B cell (primary cell): ENCODE data around the gene SLC9A9. TPM values are rescaled to one million over a fixed set of nuclear protein-coding genes. Genes with fewer than 3 reads are reported as not detected.

ENCODE experiments used
- ATAC-seq: fragments of 200-7000 bp; cut with Tn5 transposase; one replicate; pipeline ENCODE4 v1.10.0; 2021; ENCODE audit warnings: low read depth, mild to moderate bottlenecking, moderate number of reproducible peaks, moderate library complexity
- CTCF ChIA-PET: fragments of 350-600 bp; sonication (Branson Sonifier 250); formaldehyde crosslinking; loops from one replicate; lab custom pipeline; 2021; ENCODE audit warnings: antibody characterized with exemption, inconsistent platforms; lab: Charles Lee
- POLR2A ChIA-PET: fragments of 350-600 bp; sonication (Branson Sonifier 250); formaldehyde crosslinking; loops from one replicate; lab custom pipeline; 2021; ENCODE audit warnings: antibody characterized with exemption; lab: Charles Lee
- DNase-seq: peaks from one replicate; pipeline ENCODE4 v3.0.0; 2013
- H2AFZ ChIP-seq: 2 replicates; pipeline ENCODE4 v1.6.1; 2012; ENCODE audit warnings: mild to moderate bottlenecking, low read depth, low read length; ENCODE audit not compliant: insufficient read depth, poor library complexity, severe bottlenecking
- H3K27ac ChIP-seq, 2 donors: 1 replicate in 1 of 2; 2 replicates in 1 of 2; pipeline ENCODE4 v1.5.1; 2012 to 2013; ENCODE audit warnings: low read length in 2 of 2, mild to moderate bottlenecking in 2 of 2, moderate library complexity in 1 of 2
- H3K27me3 ChIP-seq, 4 experiments: fragments of 200-600 bp in 1 of 4; sonication (generic) in 1 of 4; replicated peaks in 1 of 4; 1 replicate in 2 of 4; 2 replicates in 2 of 4; pipeline versions ENCODE4 v1.6.1 to v1.7.0; 2013 to 2016; ENCODE audit warnings: low read length in 3 of 4, mild to moderate bottlenecking in 2 of 4, mixed read lengths in 1 of 4, moderate library complexity in 1 of 4; ENCODE audit not compliant: insufficient read depth in 4 of 4, control insufficient read depth in 3 of 4; ENCODE audit errors: control extremely low read depth in 1 of 4
- H3K36me3 ChIP-seq, 2 experiments: replicated peaks in 1 of 2; 1 replicate in 1 of 2; 2 replicates in 1 of 2; pipeline versions ENCODE4 v1.6.1 to v1.7.1; 2013; ENCODE audit warnings: low read length in 1 of 2; ENCODE audit not compliant: insufficient read depth in 2 of 2, control insufficient read depth in 1 of 2; ENCODE audit errors: control extremely low read depth in 1 of 2, extremely low read depth in 1 of 2
- H3K4me1 ChIP-seq, 2 donors: fragments of 200-600 bp in 1 of 2; sonication (generic) in 1 of 2; 1 replicate in 1 of 2; 2 replicates in 1 of 2; pipeline versions ENCODE4 v1.5.1 to v1.6.1; 2013 to 2017; ENCODE audit warnings: low read length in 2 of 2; ENCODE audit not compliant: control insufficient read depth in 2 of 2, insufficient read depth in 2 of 2
- H3K4me2 ChIP-seq: replicated peaks from 2 replicates; pipeline ENCODE3; 2012; ENCODE audit warnings: mild to moderate bottlenecking, low read depth, low read length; ENCODE audit not compliant: poor library complexity, severe bottlenecking
- H3K4me3 ChIP-seq, 5 experiments: fragments of 200-600 bp in 1 of 5; sonication (generic) in 1 of 5; 1 replicate in 3 of 5; 2 replicates in 2 of 5; pipeline versions ENCODE4 v1.5.1 to v1.7.0; 2011 to 2016; ENCODE audit warnings: low read length in 4 of 5, mild to moderate bottlenecking in 4 of 5, low read depth in 2 of 5, control low read depth in 1 of 5, moderate library complexity in 1 of 5; ENCODE audit not compliant: insufficient read depth in 1 of 5; ENCODE audit errors: control extremely low read depth in 1 of 5, extremely low read depth in 1 of 5
- H3K79me2 ChIP-seq: fragments of 200-600 bp; sonication (generic); one replicate; pipeline ENCODE4 v1.6.0; 2016; ENCODE audit warnings: low read length; ENCODE audit not compliant: control insufficient read depth, insufficient read depth
- H3K9ac ChIP-seq: fragments of 200-600 bp; sonication (generic); 2 replicates; pipeline ENCODE4 v1.6.1; 2017; ENCODE audit warnings: mild to moderate bottlenecking, low read length, moderate library complexity
- H3K9me3 ChIP-seq, 3 donors: one replicate each; pipeline versions ENCODE4 v1.6.1 to v1.7.1; 2013; ENCODE audit warnings: low read length in 2 of 3; ENCODE audit not compliant: control insufficient read depth in 2 of 3, insufficient read depth in 1 of 3; ENCODE audit errors: control extremely low read depth in 1 of 3
- H4K20me1 ChIP-seq: 2 replicates; pipeline ENCODE4 v1.6.0; 2012; ENCODE audit warnings: mild to moderate bottlenecking, low read length; ENCODE audit not compliant: insufficient read depth, control insufficient read depth, poor library complexity, severe bottlenecking
- H3K27ac Mint-ChIP-seq: one replicate; pipeline ENCODE4 v1.8.0; 2021; ENCODE audit warnings: mixed read lengths
- H3K27me3 Mint-ChIP-seq: one replicate; pipeline ENCODE4 v1.8.0; 2021; ENCODE audit warnings: mixed read lengths
- H3K4me1 Mint-ChIP-seq: one replicate; pipeline ENCODE4 v1.8.0; 2021; ENCODE audit warnings: mixed read lengths
- H3K4me3 Mint-ChIP-seq: one replicate; pipeline ENCODE4 v1.8.0; 2021; ENCODE audit warnings: mixed read lengths
- H3K9me3 Mint-ChIP-seq: one replicate; pipeline ENCODE4 v1.8.0; 2022; ENCODE audit warnings: mixed read lengths; ENCODE audit not compliant: insufficient read depth
- EZH2 ChIP-seq: IDR thresholded peaks from 2 replicates; pipeline ENCODE4 v1.6.1; 2012; ENCODE audit warnings: borderline replicate concordance, low read depth, mild to moderate bottlenecking, moderate library complexity, low read length; ENCODE audit not compliant: insufficient read depth, poor library complexity, severe bottlenecking
- WGBS: methylation state at CpG from one replicate; pipeline ENCODE4 v1.1.5; 2013; ENCODE audit warnings: missing lambda C conversion rate; ENCODE audit not compliant: insufficient coverage; 5-methylcytosine and 5-hydroxymethylcytosine counted together
- intact Hi-C: fragments of 100-400 bp; cut with micrococcal nuclease; formaldehyde crosslinking; loops from one replicate; pipeline ENCODE4 v1.10.0; 2022
- polyA plus RNA-seq: library from polyadenylated mRNA; depleted of rRNA; stranded (reverse); fragments of >200 nt; gene quantifications from 2 replicates; pipeline ENCODE4 v1.2.3, GENCODE V29; 2012
- total RNA-seq, 2 donors: library from RNA; stranded (reverse); fragments of 120-200 nt in 1 of 2; gene quantifications; 1 replicate in 1 of 2; 2 replicates in 1 of 2; pipeline versions ENCODE4 v1.2.3 to v1.2.4, GENCODE V29; 2013 to 2022
- TF ChIP-seq, protein P1 (sequence below): fragments of 200-600 bp; IDR thresholded peaks from one replicate; pipeline ENCODE4 v1.8.0; 2022; ENCODE audit warnings: antibody characterized with exemption, mild to moderate bottlenecking

Gene SLC9A9
- total and polyA plus RNA-seq, 2 donors (not counting 1 experiment from before 2014, with no cell fraction given): 7.7 to 17.3 TPM

GRCh38 chr3:143366672-143367071 lies 481.6 kb downstream of the SLC9A9 start:
- ATAC-seq (no peak), DNase-seq (no peak)
- Histone ChIP-seq H3K9ac (no peak overlapping the region), H3K79me2 (no peaks in the 10 kb centered on the region), H3K4me1 (peaks cover 0 to 8% of the 10 kb centered on the region in 2 donors), H3K9me3 (no peaks in the 10 kb centered on the region), H3K36me3 (peaks cover 0 to 1% of the 10 kb centered on the region in 2 experiments), H3K27ac (no peak overlapping the region), H3K4me2 (no peak overlapping the region), H3K27me3 (no peaks in the 10 kb centered on the region), H3K4me3 (no peak overlapping the region), H4K20me1 (no peaks in the 10 kb centered on the region), H2AFZ (no peak overlapping the region)
- CTCF ChIA-PET: interaction anchor here (0.9 kb wide), 1 partner anchor 307 kb away, joined by 3 read pairs; no protein-coding TSS in a partner anchor
- Mint-ChIP-seq H3K9me3 (peaks cover 2% of the 10 kb centered on the region), H3K27me3 (no peaks in the 10 kb centered on the region), H3K27ac (no peak overlapping the region), H3K4me1 (peaks cover 11% of the 10 kb centered on the region), H3K4me3 (no peak overlapping the region)
- POLR2A ChIA-PET: no interaction called here
- no CpG with 5 or more reads among the region's 1 CpG for WGBS
- intact Hi-C loops: no loop called here
- TF ChIP-seq EZH2: no peak
- TF ChIP-seq, protein P1, sequence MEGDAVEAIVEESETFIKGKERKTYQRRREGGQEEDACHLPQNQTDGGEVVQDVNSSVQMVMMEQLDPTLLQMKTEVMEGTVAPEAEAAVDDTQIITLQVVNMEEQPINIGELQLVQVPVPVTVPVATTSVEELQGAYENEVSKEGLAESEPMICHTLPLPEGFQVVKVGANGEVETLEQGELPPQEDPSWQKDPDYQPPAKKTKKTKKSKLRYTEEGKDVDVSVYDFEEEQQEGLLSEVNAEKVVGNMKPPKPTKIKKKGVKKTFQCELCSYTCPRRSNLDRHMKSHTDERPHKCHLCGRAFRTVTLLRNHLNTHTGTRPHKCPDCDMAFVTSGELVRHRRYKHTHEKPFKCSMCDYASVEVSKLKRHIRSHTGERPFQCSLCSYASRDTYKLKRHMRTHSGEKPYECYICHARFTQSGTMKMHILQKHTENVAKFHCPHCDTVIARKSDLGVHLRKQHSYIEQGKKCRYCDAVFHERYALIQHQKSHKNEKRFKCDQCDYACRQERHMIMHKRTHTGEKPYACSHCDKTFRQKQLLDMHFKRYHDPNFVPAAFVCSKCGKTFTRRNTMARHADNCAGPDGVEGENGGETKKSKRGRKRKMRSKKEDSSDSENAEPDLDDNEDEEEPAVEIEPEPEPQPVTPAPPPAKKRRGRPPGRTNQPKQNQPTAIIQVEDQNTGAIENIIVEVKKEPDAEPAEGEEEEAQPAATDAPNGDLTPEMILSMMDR: no peak

- H3K27ac Mint-ChIP-seq: no peak overlapping the region
- H3K4me1 ChIP-seq: peaks cover 0 to 8% of the 10 kb centered on the region in 2 donors
- H3K27ac ChIP-seq: no peak overlapping the region
- POLR2A ChIA-PET: interaction anchor here (0.5 kb wide), 1 partner anchor 159 kb away, joined by 3 read pairs; no protein-coding TSS in a partner anchor
- H3K36me3 ChIP-seq: peaks cover 0 to 1% of the 10 kb centered on the region in 2 experiments
- H4K20me1 ChIP-seq: no peaks in the 10 kb centered on the region
- H3K4me3 ChIP-seq: no peak overlapping the region
- H3K27me3 ChIP-seq: no peaks in the 10 kb centered on the region
- CTCF ChIA-PET: interaction anchor here (1.2 kb wide), 1 partner anchor 13 kb away, joined by 4 read pairs; no protein-coding TSS in a partner anchor
- H3K4me3 Mint-ChIP-seq: no peak overlapping the region
- no CpG with 5 or more reads among the region's 1 CpG for WGBS
- H3K9me3 ChIP-seq: peaks cover 0 to 2% (median 1%) of the 10 kb centered on the region in 3 donors
- peaks cover 2% of the 10 kb centered on the region for H3K9me3 Mint-ChIP-seq
- TF ChIP-seq, protein P1: no peak
- TF ChIP-seq EZH2: no peak
- peaks cover 11% of the 10 kb centered on the region for H3K4me1 Mint-ChIP-seq
- no peak for ATAC-seq
- H3K4me2 ChIP-seq: no peak overlapping the region
- H3K9ac ChIP-seq: no peak overlapping the region
- intact Hi-C loops: no loop called here
- no peak overlapping the region for H2AFZ ChIP-seq
- H3K79me2 ChIP-seq: no peaks in the 10 kb centered on the region
- no peak for DNase-seq
- H3K27me3 Mint-ChIP-seq: no peaks in the 10 kb centered on the region
Observed at GRCh38 chr3:143363949-143364348, 484.3 kb downstream of the SLC9A9 start.
